Right cardiac atrium (tissue), 5 donors: ENCODE data around the gene BEND6. TPM values are rescaled to one million over a fixed set of nuclear protein-coding genes. Genes with fewer than 3 reads are reported as not detected.
"Not testable (repeated sequence)": the region's sequence is repeated elsewhere in the genome, so short reads cannot be mapped to it uniquely, and the experiment has no call there.

Experiments
- ATAC-seq, 2 donors: fragments of 200-7000 bp; cut with Tn5 transposase; one replicate each; pipeline versions ENCODE4 v1.8.0 to v1.9.1; 2020; ENCODE audit warnings: moderate library complexity in 2 of 2, mild to moderate bottlenecking in 1 of 2
- DNase-seq, 3 donors: peaks; one replicate each; pipeline ENCODE4 v3.0.0-alpha.2; 2020
- H3K27ac ChIP-seq: one replicate; pipeline ENCODE4 v1.5.1; 2013; ENCODE audit warnings: mild to moderate bottlenecking, low read length, control low read depth, moderate library complexity
- H3K27me3 ChIP-seq: one replicate; pipeline ENCODE4 v1.6.1; 2013; ENCODE audit not compliant: control insufficient read depth, insufficient read depth
- H3K4me1 ChIP-seq: one replicate; pipeline ENCODE4 v1.6.1; 2013; ENCODE audit warnings: low read length; ENCODE audit not compliant: control insufficient read depth, insufficient read depth
- H3K4me3 ChIP-seq: one replicate; pipeline ENCODE4 v1.5.1; 2013; ENCODE audit warnings: low read length, control low read depth
- H3K9me3 ChIP-seq: one replicate; pipeline ENCODE4 v1.6.1; 2013; ENCODE audit warnings: low read length; ENCODE audit not compliant: control insufficient read depth
- WGBS: extraction: QIAGEN DNeasy Blood & Tissue Kit; methylation state at CpG from one replicate; pipeline ENCODE4 v1.1.7; 2013; 5-methylcytosine and 5-hydroxymethylcytosine counted together
- intact Hi-C, 4 donors: fragments of 100-400 bp; cut with DNase I; formaldehyde crosslinking; loops; one replicate each; pipeline versions ENCODE4 v1.11.0 to v1.14.0; 2022 to 2023
- polyA plus RNA-seq: library from polyadenylated mRNA; stranded (reverse); fragments of 200-250 nt; gene quantifications from one replicate; pipeline ENCODE4 v1.2.3, GENCODE V29; 2013
- total RNA-seq, 4 donors: library from RNA; stranded (reverse); fragmentation: NEBNext Ultra II Directional; extraction: Animal tissue kit (Norgen Biotek cat#: 25700); gene quantifications; one replicate each; pipeline ENCODE4 v1.2.1, GENCODE V29; 2021
- donor health status: healthy with polysubstance abuse.
- donor health status: DM: no; HTN: yes; CAD: no.
- donor health status: DM: no; HTN: no; CAD: no.
- donor health status: DM: no; HTN: yes; CAD: no; lungs with severe emphysema.
- donor health status: DM: yes; HTN: yes; CAD: no.

The BEND6 gene
- total and polyA plus RNA-seq, 5 donors: 0.70 to 2.4 (median 1.3) TPM

- intact Hi-C loops: no loop called here
- Histone ChIP-seq H3K9me3 (no peaks in the 10 kb centered on the region), H3K27ac (no peak overlapping the region), H3K4me3 (no peak overlapping the region), H3K27me3 (no peaks in the 10 kb centered on the region), H3K4me1 (no peaks in the 10 kb centered on the region)
- WGBS: 92% methylated on average over 3 of the region's 3 CpGs
- ATAC-seq (no peak), DNase-seq (no peak)
These were observed 78.3 kb downstream of the BEND6 start for GRCh38 chr6:57033228-57033627.

GRCh38 chr6:57035549-57035948 lies 80.6 kb downstream of the BEND6 start:
- Histone ChIP-seq H3K4me1 (no peaks in the 10 kb centered on the region), H3K4me3 (no peak overlapping the region), H3K9me3 (no peaks in the 10 kb centered on the region), H3K27ac (no peak overlapping the region), H3K27me3 (no peaks in the 10 kb centered on the region)
- intact Hi-C loops: no loop called here
- no peak for ATAC-seq
- 25% methylated on average over 3 of the region's 3 CpGs for WGBS
- DNase-seq: no peak

GRCh38 chr6:57038906-57039305 lies 84.0 kb downstream of the BEND6 start:
- intact Hi-C loops: no loop called here
- 94% methylated on average over 2 of the region's 2 CpGs for WGBS
- ATAC-seq (no peak), DNase-seq (no peak)
- Histone ChIP-seq H3K9me3 (no peaks in the 10 kb centered on the region), H3K27ac (no peak overlapping the region), H3K4me3 (no peak overlapping the region), H3K27me3 (no peaks in the 10 kb centered on the region), H3K4me1 (no peaks in the 10 kb centered on the region)

GRCh38 chr6:57040011-57040410 lies 85.1 kb downstream of the BEND6 start:
- ATAC-seq (no peak), DNase-seq (no peak)
- Histone ChIP-seq H3K4me1 (no peaks in the 10 kb centered on the region), H3K9me3 (no peaks in the 10 kb centered on the region), H3K4me3 (no peak overlapping the region), H3K27me3 (no peaks in the 10 kb centered on the region), H3K27ac (no peak overlapping the region)
- WGBS: 77% methylated on average over 5 of the region's 5 CpGs
- intact Hi-C loops: no loop called here

- H3K27ac ChIP-seq, intact Hi-C loops, H3K4me3 ChIP-seq, H3K9me3 ChIP-seq, H3K4me1 ChIP-seq, H3K27me3 ChIP-seq, ATAC-seq, DNase-seq: not testable (repeated sequence)
- WGBS: 85% methylated on average over 1 of the region's 1 CpG
These were observed 89.2 kb downstream of the BEND6 start for GRCh38 chr6:57044061-57044460.

GRCh38 chr6:57044568-57044967 lies 89.7 kb downstream of the BEND6 start:
- no peak for ATAC-seq
- H3K9me3 ChIP-seq: no peaks in the 10 kb centered on the region
- H3K27me3 ChIP-seq: no peaks in the 10 kb centered on the region
- DNase-seq: no peak
- intact Hi-C loops: no loop called here
- no peak overlapping the region for H3K27ac ChIP-seq
- WGBS: 90% methylated on average over 2 of the region's 2 CpGs
- no peaks in the 10 kb centered on the region for H3K4me1 ChIP-seq
- H3K4me3 ChIP-seq: no peak overlapping the region

GRCh38 chr6:57046332-57047256 lies 91.7 kb downstream of the BEND6 start, which contains the start of gene KIAA1586:
Gene KIAA1586, plus strand, starts transcription at chr6:57046693. Its CDS starts 63 bp downstream, at chr6:57046756.
- peak within 1 kb of the TSS; percentile 53 for H3K4me3 ChIP-seq
- ATAC-seq (peak; percentile 100), DNase-seq (peak; percentile 92 to 96 (median 96))
- H3K4me1 ChIP-seq, intact Hi-C loops, H3K9me3 ChIP-seq, H3K27me3 ChIP-seq, H3K27ac ChIP-seq: not testable (repeated sequence)
- WGBS: under 1% methylated on average over 42 of the region's 78 CpGs

GRCh38 chr6:57047257-57047585 lies 92.3 kb downstream of the BEND6 start:
- H3K27ac ChIP-seq, DNase-seq, H3K27me3 ChIP-seq, H3K9me3 ChIP-seq, intact Hi-C loops, H3K4me1 ChIP-seq, H3K4me3 ChIP-seq: not testable (repeated sequence)
- WGBS: no CpG with 5 or more reads among the region's 5 CpGs
- peak in 1 of 2 donors; percentile 3 for ATAC-seq

GRCh38 chr6:57047859-57048258 lies 93.0 kb downstream of the BEND6 start:
- 87% methylated on average over 6 of the region's 6 CpGs for WGBS
- ATAC-seq, DNase-seq, H3K4me3 ChIP-seq, H3K4me1 ChIP-seq, H3K27me3 ChIP-seq, H3K9me3 ChIP-seq, H3K27ac ChIP-seq, intact Hi-C loops: not testable (repeated sequence)

GRCh38 chr6:57048577-57048976 lies 93.7 kb downstream of the BEND6 start:
- H3K9me3 ChIP-seq: no peaks in the 10 kb centered on the region
- no peak for DNase-seq
- intact Hi-C loops: no loop called here
- no peak overlapping the region for H3K27ac ChIP-seq
- 87% methylated on average over 5 of the region's 5 CpGs for WGBS
- H3K27me3 ChIP-seq: no peaks in the 10 kb centered on the region
- ATAC-seq: no peak
- H3K4me1 ChIP-seq: no peaks in the 10 kb centered on the region
- no peak overlapping the region for H3K4me3 ChIP-seq

GRCh38 chr6:57063847-57064246 lies 108.9 kb downstream of the BEND6 start:
- H3K4me1 ChIP-seq: no peaks in the 10 kb centered on the region
- 86% methylated on average over 3 of the region's 3 CpGs for WGBS
- DNase-seq: no peak
- intact Hi-C loops: no loop called here
- H3K27ac ChIP-seq: no peak overlapping the region
- no peaks in the 10 kb centered on the region for H3K27me3 ChIP-seq
- ATAC-seq: no peak
- no peak overlapping the region for H3K4me3 ChIP-seq
- no peaks in the 10 kb centered on the region for H3K9me3 ChIP-seq
